Measurements from ENCODE around the gene NCCRP1. TPM values are rescaled to one million over a fixed set of nuclear protein-coding genes. Genes with fewer than 3 reads are reported as not detected.
"Not testable (repeated sequence)": the region's sequence is repeated elsewhere in the genome, so short reads cannot be mapped to it uniquely, and the experiment has no call there.

NCCRP1 gene
- polyA plus RNA-seq, 1 of the 3 experiments (the other 2 are of a cell fraction) = not detected

GRCh38 chr19:39218230-39219007, 21.7 kb downstream of the NCCRP1 start:
- Histone ChIP-seq H3K4me2 (no peak overlapping the region), H3K4me3 (ENCODE audit: low read depth in 2 of 2, low read length in 1 of 2) (no peak overlapping the region), H3K36me3 (replicated peaks in 1 of 2; ENCODE audit: control insufficient read depth in 1 of 2, insufficient read depth in 2 of 2, low read length in 1 of 2) (no peaks in the 10 kb centered on the region), H3K27ac (ENCODE audit: low read depth in 2 of 2, low read length in 1 of 2) (no peak overlapping the region), H3K9me2 (no peaks in the 10 kb centered on the region), H3K27me3 (ENCODE audit: insufficient read depth) (no peaks in the 10 kb centered on the region; the same call in 1 of the 2 replicates), H3K79me2 (ENCODE audit: insufficient read depth) (no peaks in the 10 kb centered on the region), H3K9me3 (no peaks in the 10 kb centered on the region), H3K4me1 (ENCODE audit: control insufficient read depth in 1 of 2, insufficient read depth in 2 of 2, low read depth in 1 of 2, low read length in 1 of 2) (no peaks in the 10 kb centered on the region), H2AFZ (ENCODE audit: low read depth) (no peak overlapping the region), H3F3A (replicated peaks; ENCODE audit: insufficient read depth) (no peaks in the 10 kb centered on the region), H3K9ac (no peak overlapping the region), H4K20me1 (ENCODE audit: insufficient read depth) (no peaks in the 10 kb centered on the region)
- DNase-seq = no peak
- ChIA-PET CTCF (interaction anchor here (0.6 to 1.0 kb wide), 2 partner anchors 23 to 166 kb away, joined by 3 read pairs; no protein-coding TSS in a partner anchor), POLR2A (no interaction called here)
- TF ChIP-seq RCOR1 (IDR thresholded peaks at IDR 0.05; ENCODE audit: low read length) (no peak), MEF2A (IDR thresholded peaks at IDR 0.05; ENCODE audit: borderline replicate concordance, low read depth) (no peak), PBX3 (IDR thresholded peaks at IDR 0.05) (no peak), CTCF (IDR thresholded peaks at IDR 0.05) (no peak), SMC3 (IDR thresholded peaks at IDR 0.05; ENCODE audit: low read depth, low read length) (no peak), EZH2phosphoT487 (IDR thresholded peaks at IDR 0.05; ENCODE audit: borderline replicate concordance, low read depth) (no peak)
- TF ChIP-seq, protein P1, sequence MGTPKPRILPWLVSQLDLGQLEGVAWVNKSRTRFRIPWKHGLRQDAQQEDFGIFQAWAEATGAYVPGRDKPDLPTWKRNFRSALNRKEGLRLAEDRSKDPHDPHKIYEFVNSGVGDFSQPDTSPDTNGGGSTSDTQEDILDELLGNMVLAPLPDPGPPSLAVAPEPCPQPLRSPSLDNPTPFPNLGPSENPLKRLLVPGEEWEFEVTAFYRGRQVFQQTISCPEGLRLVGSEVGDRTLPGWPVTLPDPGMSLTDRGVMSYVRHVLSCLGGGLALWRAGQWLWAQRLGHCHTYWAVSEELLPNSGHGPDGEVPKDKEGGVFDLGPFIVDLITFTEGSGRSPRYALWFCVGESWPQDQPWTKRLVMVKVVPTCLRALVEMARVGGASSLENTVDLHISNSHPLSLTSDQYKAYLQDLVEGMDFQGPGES (IDR thresholded peaks at IDR 0.05; ENCODE audit: low read depth, low read length) = no peak
- TF ChIP-seq, protein P2, sequence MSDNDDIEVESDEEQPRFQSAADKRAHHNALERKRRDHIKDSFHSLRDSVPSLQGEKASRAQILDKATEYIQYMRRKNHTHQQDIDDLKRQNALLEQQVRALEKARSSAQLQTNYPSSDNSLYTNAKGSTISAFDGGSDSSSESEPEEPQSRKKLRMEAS (IDR thresholded peaks at IDR 0.05; ENCODE audit: low read depth) = no peak
- 40% methylated on average over 15 of the region's 15 CpGs for WGBS (ENCODE audit: low lambda C conversion rate)

DNA sequence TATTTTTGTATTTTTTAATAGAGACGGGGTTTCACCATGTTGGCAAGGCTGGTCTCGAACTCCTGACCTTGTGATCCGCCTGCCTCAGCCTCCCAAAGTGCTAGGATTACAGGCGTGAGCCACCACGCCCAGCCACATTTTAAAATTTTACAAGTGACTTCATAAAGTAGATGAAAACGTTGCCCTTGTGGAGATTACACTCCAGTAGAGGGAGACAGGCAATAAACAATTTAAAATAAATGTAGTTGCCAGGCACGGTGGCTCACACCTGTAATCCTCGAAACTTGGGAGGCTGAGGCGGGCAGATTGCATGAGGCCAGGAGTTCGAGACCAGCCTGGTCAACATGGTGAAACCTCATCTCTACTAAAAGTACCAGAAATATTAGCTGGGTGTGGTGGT, 22.3 kb downstream of the NCCRP1 start:
- whole genome bisulfite sequencing (ENCODE audit: low lambda C conversion rate) = 12% methylated on average over 10 of the region's 10 CpGs
- CTCF ChIA-PET = interaction anchor here (1.0 kb wide), 1 partner anchor 167 kb away, joined by 3 read pairs; no protein-coding TSS in a partner anchor

More for the DNA sequence above, 22.3 kb downstream of the NCCRP1 start:
- H3K9me2 ChIP-seq; H4K20me1 ChIP-seq (ENCODE audit: insufficient read depth); DNase-seq; H3K79me2 ChIP-seq (ENCODE audit: insufficient read depth); H3K9me3 ChIP-seq; H3K4me3 ChIP-seq (ENCODE audit: low read depth in 2 of 2, low read length in 1 of 2); H3K36me3 ChIP-seq (replicated peaks in 1 of 2; ENCODE audit: control insufficient read depth in 1 of 2, insufficient read depth in 2 of 2, low read length in 1 of 2); H3K4me2 ChIP-seq; H3F3A ChIP-seq (replicated peaks; ENCODE audit: insufficient read depth); H3K27me3 ChIP-seq (ENCODE audit: insufficient read depth); H2AFZ ChIP-seq (ENCODE audit: low read depth); POLR2A ChIA-PET; H3K9ac ChIP-seq; H3K4me1 ChIP-seq (ENCODE audit: control insufficient read depth in 1 of 2, insufficient read depth in 2 of 2, low read depth in 1 of 2, low read length in 1 of 2); H3K27ac ChIP-seq (ENCODE audit: low read depth in 2 of 2, low read length in 1 of 2): not testable (repeated sequence)
- 0 out of 2 replicates have a peak, but pooled peaks have one; percentile 6 for TF ChIP-seq RAD21 (IDR thresholded peaks at IDR 0.05; ENCODE audit: low read length)
